H4 (cell line): ENCODE results near the gene TSPAN8. TPM values are rescaled to one million over a fixed set of nuclear protein-coding genes. Genes with fewer than 3 reads are reported as not detected.
"Not testable (repeated sequence)": the region's sequence is repeated elsewhere in the genome, so short reads cannot be mapped to it uniquely, and the experiment has no call there.

Experiments
- DNase-seq: peaks from one replicate; pipeline ENCODE4 v3.0.0-alpha.2; 2015; ENCODE audit warnings: low spot score
- total RNA-seq: library from RNA; depleted of rRNA; stranded (reverse); fragments of >200 nt; shearing (Covaris generic); gene quantifications from 2 replicates; pipeline ENCODE4 v1.2.3, GENCODE V29; 2014; rRNA removed

TSPAN8 gene
- 1.2 and 1.9 TPM in 2 replicates for total RNA-seq

DNA sequence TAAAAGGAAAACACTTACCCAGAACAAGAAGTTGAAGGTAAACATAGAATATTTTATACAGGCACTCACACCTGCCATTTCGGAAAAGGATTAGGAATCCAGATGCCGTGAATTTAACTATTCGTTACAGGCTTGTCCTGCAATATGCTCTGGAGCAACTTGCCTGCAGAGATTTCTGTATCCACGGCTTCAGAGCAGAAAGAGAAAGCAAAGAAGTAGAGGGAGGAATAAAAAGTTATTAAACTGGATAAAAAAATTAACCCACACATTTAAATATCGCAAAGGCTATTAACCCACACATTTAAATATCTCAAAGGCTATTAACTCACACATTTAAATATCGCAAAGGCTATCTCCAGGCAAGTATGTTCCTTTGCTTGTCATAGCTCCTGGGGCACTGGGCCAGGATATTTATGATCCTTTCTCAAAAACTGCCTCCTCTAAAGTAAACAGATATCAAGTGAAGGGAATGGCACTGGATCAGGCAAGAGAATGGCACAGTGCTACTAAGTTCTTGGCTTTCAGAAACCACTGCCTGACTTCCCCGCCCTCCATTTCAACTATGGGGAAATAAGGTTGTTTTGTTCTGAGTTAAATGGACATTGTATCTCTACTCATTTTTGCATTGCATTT, at the start of gene TSPAN8:
Gene TSPAN8 (minus strand): TSS at position 399 of the 633 bp plus-strand sequence. CDS start 321 bp downstream, at position 78.
- DNase-seq: peak; percentile 16

DNA sequence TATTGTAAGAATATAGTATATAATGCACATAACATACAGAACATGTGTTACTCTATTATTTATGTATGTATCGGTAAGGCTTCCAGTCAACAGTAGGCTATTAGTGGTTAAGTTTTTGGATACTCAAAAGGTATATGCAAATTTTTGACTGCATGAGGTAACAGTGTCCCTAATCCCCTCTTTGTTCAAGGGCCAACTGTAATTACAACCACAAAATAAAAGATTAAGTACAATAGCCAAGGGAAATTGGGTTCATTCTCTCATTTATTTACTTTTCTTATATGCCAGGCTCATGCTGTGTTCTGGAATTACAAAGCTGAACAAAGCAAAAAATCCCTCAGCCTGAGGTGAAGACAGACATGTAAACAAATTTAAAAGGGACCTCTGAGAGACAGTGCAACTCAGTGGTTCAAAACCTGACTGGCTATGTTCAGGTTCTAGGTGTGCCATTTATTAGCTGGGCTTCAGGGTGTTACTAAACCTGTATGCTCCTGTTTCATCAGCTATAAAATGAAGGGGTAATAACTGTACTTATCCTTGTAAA, 43.4 kb upstream of the TSPAN8 start:
- DNase-seq: no peak

DNA sequence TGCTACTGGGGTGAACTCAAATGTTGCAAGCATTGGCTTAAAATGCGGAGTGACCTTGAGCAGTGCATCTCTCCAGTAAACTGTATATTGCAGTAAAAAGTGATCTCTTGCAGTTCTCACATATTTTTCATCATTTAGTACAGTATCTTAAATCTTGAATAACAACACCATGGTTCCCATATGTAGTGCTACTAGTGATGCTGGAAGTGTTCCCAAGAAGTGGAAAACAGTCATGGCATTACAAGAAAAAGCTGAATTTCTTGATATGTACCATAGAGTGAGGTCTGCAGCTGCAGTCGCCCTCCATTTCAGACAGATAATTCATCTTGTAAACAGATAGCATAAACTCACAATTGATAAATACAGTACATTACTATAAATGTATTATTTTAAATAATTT, 42.9 kb upstream of the TSPAN8 start:
- DNase-seq: no peak

DNA sequence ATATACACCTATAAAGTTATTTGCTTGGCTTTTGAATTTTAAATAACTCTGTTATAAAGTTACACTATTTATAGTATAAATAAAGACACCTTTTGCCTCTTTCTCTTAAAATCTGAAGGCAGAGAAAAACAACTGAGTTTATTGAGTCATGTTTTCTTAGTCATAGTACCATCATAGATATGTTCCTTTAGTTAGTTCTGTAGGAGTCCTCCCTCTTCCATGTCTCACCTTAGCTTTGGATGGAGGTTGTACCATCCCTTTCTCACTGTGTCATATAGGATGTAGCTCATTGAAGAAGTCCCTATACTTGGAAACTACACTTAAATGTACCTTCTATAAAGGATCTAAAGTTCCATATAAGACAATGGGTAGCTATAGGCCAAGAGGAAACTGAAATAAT, 39.7 kb upstream of the TSPAN8 start:
- DNase-seq: no peak

DNA sequence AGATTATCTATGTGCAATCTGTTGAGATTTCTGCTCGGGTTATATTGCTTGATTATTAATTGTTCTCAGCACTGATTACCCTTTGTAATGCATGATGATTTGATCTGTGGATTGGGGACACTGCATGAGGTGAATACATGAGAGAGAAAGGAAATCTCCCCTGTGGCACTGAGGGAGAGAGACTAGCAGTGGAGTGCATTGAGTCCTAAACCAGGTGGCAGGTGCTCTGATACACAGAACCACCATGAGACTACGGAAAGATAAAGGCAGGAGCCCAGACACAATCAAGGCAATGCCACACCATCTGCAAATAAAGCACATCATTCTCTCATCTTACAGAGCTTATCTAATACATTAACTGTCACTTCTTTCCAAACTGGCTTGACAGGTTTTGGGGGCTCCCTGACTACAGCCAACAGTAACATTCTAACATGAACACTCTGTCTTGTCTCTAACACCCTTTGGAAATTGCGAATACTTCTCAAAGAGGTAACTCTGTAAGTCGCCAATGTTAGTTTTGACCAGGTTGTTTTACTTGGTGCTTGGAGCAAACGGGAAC, 37.6 kb upstream of the TSPAN8 start:
- no peak for DNase-seq

DNA sequence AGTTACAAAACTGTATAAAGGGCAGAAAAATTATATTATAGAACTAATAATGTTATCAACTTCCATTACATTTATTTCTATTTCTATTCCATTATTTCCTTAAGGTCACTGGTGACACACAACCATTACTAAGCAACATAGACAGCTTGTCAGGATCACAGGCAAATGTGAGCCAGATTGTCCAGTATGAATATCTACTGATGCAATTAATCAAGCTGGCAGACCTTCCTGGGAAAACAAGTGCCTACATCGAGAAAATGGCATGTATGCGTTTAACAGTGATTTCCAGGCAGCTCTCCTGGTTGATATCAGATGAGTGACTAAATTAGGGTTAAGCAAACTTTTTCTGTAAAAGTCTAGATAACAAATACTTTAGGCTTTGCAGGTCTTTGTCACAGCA, 36.9 kb upstream of the TSPAN8 start:
- no peak for DNase-seq

DNA sequence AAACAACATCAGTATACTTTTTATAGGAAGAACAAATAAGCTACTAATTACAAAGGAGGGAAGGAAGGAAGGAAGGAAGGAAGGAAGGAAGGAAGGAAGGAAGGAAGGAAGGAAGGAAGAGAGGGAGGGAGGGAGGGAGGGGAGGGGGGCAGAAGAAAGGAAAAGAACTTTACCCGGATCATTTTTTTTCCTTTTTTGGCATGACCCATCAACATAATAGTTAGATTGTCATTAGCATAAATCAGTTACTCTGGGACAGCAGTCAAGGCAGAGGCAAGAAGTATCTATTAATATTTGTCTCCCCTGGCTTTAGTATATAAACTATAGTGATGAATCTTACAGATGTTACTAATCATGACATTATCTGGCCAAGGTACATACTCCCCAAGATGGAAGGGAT, 35.2 kb upstream of the TSPAN8 start:
- DNase-seq: no peak

DNA sequence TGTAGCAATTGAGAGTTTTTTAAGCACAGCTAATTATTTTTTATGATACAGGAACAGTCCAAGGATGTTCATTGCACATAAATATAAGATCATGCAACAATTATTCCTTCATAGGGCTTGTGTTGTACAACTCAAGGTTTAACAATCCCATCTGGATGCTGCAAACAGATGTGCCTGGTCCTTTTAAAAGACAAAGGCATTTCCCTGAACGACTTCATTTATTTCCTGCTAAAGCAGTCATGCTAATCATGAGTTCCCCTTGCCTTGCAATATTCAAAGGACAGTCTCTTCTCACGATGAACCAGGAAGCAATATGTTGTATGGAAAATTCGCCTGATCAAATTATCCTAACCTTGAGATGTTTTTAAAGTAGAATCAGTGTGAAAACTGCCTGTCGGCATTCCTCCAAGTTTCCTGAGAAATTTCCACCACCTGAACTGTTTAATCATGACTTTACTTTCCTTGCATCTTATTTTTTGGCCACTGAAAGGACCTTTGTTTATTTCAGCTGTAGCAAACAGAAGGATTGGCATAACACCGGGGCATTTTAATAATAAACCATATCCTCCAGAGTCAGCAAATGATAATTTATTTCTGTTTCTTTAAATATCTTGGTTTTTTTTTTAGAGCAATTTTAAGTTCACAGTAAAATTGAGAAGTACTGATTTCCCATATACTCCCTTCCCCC, 33.9 kb upstream of the TSPAN8 start:
- DNase-seq: no peak

DNA sequence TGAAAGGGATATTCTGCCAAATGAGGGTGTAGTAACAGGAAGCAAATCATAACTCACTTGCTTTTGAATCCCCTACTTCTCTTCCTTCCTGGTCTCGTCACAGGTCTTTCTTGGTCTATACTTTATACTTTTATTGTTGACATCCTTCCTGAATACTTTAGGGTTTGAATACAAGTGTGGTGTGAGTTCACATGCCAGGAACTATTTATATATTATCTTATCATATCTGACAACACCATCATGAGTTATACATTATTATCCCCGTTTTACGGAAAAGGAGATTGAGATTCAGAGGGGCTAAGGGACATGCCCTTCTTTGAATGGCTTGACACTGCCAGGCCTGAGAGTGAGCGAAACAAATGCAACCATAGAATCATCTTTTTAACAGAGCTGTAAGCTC, 33.0 kb upstream of the TSPAN8 start:
- no peak for DNase-seq

DNA sequence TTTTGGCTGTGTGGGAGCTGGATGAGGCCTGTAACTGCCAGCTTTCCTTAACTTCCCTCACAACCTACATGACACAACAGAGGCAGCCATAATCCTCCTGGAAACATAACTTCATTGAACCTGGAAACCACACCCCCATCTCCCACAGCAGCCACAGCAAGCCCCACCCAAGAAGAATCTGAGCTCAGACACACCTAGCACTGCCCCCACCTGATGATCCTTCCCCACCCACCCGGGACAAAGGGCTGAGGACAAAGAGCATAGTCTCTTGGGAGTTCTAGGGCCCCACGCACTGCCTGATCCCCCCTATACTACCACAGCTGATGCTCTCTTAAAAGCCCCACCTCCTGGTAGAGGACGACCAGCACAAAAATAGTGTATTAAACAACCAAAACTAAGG, 29.6 kb upstream of the TSPAN8 start:
- DNase-seq: no peak

DNA sequence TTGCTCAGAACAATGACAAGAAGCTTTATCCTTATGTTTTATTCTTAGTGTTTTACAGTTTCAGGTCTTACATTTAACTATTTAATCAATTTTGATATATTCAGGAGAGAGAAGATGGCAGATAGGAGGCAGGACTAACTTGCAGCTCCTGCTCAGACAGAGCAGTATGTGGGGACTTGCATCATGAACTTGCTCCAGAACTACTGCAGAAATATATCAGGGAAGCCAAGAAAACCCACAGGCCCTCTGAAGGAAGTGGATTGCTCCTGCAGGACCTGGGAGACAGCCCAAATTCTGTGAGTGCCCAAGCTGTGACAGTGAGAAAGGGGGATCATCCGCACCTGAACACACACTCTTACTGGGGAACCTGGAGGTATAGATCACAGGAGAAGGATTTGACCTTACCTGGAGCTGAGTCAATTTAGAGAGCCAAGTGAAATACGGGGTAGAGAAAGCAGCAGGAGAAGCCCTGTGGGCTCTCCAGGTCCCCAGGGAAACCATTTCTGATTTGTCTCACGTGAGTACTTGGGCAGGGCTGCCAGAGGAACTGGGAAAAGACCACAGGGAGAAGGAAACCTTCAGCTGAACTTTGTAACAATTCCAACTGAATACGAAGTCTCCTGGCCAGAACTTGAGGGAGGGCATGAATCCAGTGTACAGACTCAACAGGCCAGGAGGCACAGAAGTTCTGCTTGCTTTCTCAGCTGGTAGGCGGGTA, 28.9 kb upstream of the TSPAN8 start:
- no peak for DNase-seq

DNA sequence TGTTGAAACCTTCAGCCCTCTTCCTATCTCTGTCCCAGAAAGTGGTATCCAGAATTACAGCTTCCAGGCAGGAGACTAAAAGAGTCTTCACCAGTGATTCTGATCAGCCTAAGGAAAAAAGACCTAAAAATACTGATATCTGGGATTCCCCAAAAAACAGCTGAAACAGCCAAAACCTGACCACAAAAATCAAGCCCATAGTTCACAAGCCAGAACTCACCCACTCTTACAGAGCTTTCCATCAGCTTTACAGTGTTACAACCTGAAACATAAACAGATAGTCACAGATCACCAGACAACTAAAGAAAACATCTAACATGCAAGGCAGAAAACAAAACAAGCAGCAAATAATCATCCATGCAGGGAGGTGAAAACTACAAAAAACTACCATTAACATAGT, 26.0 kb upstream of the TSPAN8 start:
- DNase-seq: no peak

DNA sequence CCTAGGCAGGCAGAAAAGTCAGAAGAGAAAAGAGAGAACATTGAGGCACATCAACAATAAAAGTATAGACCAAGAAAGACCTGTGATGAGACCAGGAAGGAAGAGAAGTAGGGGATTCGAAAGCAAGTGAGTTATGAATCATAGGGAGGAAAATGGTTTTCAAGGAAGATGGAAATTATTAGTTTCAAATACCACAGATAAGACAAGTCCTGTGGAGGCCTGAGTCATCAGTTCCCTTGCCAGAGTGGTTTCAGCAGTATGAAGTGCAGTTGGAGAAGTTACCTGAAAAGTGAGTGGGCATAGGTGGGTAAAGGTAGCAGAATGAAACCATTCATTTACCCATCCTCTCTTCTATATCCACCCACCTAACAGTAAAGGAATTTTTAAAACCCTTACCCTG, 25.2 kb upstream of the TSPAN8 start:
- no peak for DNase-seq

DNA sequence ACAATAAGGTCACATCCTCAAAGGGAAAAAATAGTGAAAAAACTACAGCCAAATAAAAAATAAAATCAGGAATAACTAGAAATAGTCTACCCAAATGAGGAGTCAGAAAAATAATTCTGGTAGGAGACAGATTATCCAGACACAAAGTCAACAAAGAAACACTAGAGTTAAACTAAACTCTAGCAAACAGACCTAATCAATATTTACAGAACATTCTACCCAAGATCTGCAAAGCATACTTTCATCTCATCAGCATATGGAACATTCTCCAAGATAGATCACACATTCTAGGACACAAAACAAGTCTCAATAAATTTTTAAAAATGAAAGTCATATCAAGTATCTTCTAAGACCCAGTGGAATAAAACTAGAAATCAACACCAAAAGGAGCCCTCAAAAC, 20.4 kb upstream of the TSPAN8 start:
- DNase-seq: no peak

DNA sequence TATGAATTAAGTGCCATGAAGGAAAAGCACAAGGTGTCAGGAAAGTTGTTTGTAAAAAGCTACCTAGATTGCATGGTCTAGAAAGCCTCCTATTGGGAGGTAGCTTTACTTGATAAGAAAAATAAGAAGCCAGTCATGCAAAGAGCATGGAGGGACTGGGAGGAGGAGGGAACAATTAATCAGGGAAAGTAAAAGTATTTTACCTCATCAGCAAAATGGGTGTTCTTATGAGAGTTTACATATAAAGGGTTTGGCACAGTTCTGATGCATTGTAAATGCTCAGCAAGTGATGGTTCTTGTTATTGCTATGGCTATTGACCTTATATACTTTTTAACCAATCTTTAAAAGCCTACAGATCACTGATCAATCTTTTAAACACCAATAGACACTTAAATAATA, 17.0 kb upstream of the TSPAN8 start:
- no peak for DNase-seq

DNA sequence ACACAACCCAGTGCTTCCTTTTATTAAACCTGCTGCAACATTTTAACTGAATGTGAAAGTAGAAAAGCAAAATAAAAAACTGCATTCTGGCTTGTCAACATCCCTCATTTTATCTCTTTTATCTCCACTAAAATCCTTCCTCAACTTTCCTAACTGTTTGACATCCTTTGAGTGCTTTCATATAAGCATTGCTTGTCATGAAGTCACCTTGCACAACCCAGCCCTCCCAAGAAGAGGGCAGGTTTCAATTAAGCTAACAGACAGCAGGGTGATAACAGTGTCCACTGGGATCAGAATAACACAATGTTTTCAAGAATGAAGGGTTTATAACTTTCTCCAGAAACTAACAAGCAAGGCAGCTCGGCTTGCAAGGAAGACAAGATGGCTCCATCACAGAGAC, 16.3 kb upstream of the TSPAN8 start:
- no peak for DNase-seq

DNA sequence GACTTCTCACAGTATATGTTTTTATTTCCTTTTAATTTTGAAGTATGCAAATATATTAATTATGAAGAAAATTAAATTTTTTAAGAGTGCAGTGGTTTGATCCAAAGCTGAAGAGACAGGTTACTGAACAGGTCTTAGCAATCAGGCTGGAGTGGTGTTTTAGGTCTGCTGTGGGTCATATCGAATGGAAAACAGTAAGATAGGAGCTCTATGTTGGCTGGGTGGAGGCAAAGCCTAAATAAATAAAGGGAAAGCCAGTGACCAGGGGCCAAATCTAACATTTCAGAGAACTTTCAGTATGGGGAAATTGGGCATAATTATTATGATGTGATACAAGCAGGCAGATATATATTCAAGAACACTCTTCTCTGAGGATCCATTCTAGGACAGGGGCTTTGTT, 12.7 kb upstream of the TSPAN8 start:
- DNase-seq: no peak

DNA sequence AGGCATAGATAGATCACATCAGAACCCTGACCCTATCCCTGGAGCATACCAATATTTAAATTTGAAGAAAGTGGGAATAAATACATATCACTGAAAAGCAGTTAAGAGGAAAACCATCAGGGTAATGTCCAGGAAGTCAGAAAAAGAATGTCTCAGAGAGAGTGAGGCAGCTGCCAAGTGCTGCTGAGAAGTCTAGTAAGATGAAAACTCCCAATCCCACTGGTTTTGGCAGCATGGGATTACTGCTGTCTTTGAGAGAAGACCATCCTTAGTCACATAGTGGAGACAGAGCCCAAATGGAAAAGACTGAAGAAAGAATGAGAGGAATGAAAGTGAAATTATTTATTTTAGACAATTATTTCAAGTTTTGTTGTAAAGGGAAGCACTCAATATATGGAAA, 11.5 kb upstream of the TSPAN8 start:
- no peak for DNase-seq

DNA sequence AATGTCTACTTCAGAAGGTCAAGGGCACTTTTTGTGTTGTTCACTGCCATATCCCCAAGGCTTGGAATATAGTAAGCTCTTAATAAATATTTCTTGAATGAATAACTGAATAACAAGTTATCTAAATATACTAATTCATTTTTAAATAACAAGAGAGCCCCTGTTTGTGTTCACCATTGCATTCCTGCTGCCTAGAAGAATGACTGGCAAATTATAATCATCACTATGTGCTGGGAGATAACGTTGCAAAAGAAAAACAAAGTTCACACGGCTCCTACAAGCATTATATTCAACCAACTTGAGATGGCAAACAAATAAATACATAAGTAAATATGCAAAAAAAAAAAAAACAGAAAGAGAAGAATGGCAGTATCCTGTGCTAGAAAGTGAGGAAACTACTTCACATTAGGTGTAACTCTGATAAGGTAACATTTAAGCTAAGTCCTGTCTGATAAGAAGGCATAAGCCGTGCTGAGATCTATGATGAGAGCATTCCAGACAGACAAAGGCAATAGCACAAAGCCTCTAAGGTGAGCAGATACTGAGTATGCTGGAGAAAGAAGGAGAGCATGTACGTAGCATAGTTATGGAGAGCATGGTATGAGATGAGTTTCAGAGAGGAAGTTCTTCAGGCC, 9.2 kb upstream of the TSPAN8 start:
- no peak for DNase-seq

DNA sequence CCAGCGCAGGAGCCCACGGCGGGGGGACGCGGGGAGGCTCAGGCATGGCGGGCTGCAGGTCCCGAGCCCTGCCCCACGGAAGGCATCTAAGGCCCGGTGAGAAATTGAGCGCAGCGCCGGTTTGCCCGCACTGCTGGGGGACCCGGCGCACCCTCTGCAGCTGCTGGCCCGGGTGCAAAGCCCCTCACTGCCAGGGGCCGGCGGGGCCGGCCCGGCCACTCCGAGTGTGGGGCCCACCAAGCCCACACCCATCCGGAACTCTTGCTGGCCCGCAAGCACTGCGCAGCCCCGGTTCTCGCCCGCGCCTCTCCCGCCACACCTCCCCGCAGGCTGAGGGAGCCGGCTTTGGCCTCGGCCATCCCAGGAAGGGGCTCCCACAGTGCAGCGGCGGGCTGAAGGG, 8.5 kb upstream of the TSPAN8 start:
- DNase-seq: no peak

DNA sequence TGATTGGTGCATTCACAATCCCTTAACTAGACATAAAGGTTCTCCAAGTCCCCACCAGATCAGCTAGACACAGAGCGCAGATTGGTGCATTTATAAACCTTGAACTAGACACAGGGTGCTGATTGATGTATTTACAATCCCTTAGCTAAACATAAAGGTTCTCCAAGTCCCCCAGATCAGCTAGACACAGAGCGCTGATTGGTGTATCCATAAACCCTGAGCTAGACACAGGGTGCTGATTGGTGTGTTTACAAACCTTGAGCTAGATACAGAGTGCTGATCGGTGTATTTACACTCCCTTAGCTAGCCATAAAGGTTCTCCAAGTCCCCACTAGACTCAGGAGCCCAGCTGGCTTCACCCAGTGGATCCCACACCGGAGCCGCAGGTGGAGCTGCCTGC, 8.0 kb upstream of the TSPAN8 start:
- DNase-seq: not testable (repeated sequence)

DNA sequence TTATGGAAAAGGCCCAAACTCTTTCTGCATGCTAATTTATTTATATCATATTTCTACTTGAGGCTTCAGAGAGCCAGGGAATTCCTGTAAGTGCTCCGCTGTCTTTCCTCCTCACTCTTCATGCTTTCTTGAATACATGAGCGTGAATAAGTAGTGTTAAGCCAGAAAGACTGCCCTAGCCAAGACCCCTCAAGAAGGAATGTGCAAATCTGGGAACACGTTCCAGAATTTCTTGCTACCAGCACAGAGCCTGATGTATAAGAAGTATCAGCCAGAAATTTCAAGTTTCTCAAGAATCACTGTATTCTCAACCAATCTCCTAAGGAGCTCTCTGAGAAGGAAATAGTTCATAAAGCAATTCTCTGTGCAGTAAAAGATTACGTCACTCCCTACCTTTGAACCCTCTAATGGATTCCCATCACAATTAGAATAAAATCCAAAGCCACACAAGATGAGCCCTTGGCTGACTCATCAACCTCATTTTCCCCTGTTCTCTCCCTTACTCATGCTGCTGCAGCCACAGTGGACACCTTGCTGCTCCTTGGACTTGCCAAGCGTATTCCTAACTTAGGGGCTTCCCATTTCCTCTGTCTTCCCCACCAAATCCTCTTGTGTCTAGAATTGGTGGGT, 6.9 kb upstream of the TSPAN8 start:
- no peak for DNase-seq
